HEK293 (cell line): ENCODE results near the gene BPIFB4.

Source experiments
- CTCF ChIP-seq: fragments of 450-650 bp; formaldehyde crosslinking; IDR thresholded peaks from 2 replicates; pipeline ENCODE4 v1.5.1; 2016; ENCODE audit warnings: missing biosample characterization, missing genetic modification characterization
- MZF1 ChIP-seq: fragments of 450-650 bp; formaldehyde crosslinking; IDR thresholded peaks from 2 replicates; pipeline ENCODE4 v1.5.1; 2017; ENCODE audit warnings: missing biosample characterization, missing genetic modification characterization, borderline replicate concordance
- YY1 ChIP-seq: fragments of 450-650 bp; formaldehyde crosslinking; IDR thresholded peaks from 2 replicates; pipeline ENCODE4 v1.5.1; 2018; ENCODE audit warnings: missing biosample characterization, missing genetic modification characterization
- ZBTB21 ChIP-seq: fragments of 450-650 bp; formaldehyde crosslinking; IDR thresholded peaks from 2 replicates; pipeline ENCODE4 v1.5.1; 2017; ENCODE audit warnings: missing biosample characterization, missing genetic modification characterization
- ZNF18 ChIP-seq: fragments of 450-650 bp; formaldehyde crosslinking; IDR thresholded peaks from 2 replicates; pipeline ENCODE4 v1.5.1; 2016; ENCODE audit warnings: missing biosample characterization, missing genetic modification characterization
- ZNF184 ChIP-seq: fragments of 450-650 bp; IDR thresholded peaks from 2 replicates; pipeline ENCODE4 v1.5.1; 2018; ENCODE audit warnings: missing biosample characterization, mild to moderate bottlenecking, missing genetic modification characterization
- ZNF639 ChIP-seq: fragments of 450-650 bp; formaldehyde crosslinking; IDR thresholded peaks from 2 replicates; pipeline ENCODE4 v1.5.1; 2016; ENCODE audit warnings: missing biosample characterization, missing genetic modification characterization
- ZNF658 ChIP-seq: fragments of 450-650 bp; formaldehyde crosslinking; IDR thresholded peaks from 2 replicates; pipeline ENCODE4; 2016; ENCODE audit warnings: missing biosample characterization, missing genetic modification characterization
- ZXDB ChIP-seq: fragments of 450-650 bp; formaldehyde crosslinking; IDR thresholded peaks from 2 replicates; pipeline ENCODE4 v1.5.1; 2016; ENCODE audit warnings: missing biosample characterization, missing genetic modification characterization

- TF ChIP-seq CTCF (tag by site-specific recombination) (no peak), YY1 (no peak), ZNF184 (tag by site-specific recombination) (no peak), ZNF658 (tag by site-specific recombination) (no peak), MZF1 (tag by site-specific recombination) (no peak), ZNF639 (tag by site-specific recombination) (no peak), ZXDB (tag by site-specific recombination) (no peak), ZNF18 (tag by site-specific recombination) (no peak), ZBTB21 (no peak)
Measured at GRCh38 chr20:33108661-33109060, 29.2 kb downstream of the BPIFB4 start.
